Liver (tissue), 9 donors: ENCODE measurements around the gene KIFC3. TPM values are rescaled to one million over a fixed set of nuclear protein-coding genes. Genes with fewer than 3 reads are reported as not detected.

Experiments used
- DNase-seq: peaks from one replicate; pipeline ENCODE4 v3.0.0-alpha.2; 2017; ENCODE audit warnings: low spot score
- H3K27ac ChIP-seq, 2 donors: one replicate each; pipeline ENCODE4 v1.7.0; 2013; ENCODE audit warnings: inconsistent platforms in 2 of 2, low read length in 2 of 2, control low read depth in 1 of 2, low read depth in 1 of 2, mild to moderate bottlenecking in 1 of 2
- H3K27me3 ChIP-seq, 4 donors: one replicate each; pipeline versions ENCODE4 v1.6.1 to v1.7.0; 2013; ENCODE audit warnings: low read length in 3 of 4, inconsistent platforms in 1 of 4, mild to moderate bottlenecking in 1 of 4, moderate library complexity in 1 of 4; ENCODE audit not compliant: control insufficient read depth in 4 of 4, insufficient read depth in 4 of 4
- H3K36me3 ChIP-seq, 4 donors: one replicate each; pipeline versions ENCODE4 v1.6.1 to v1.7.0; 2013; ENCODE audit warnings: low read length in 3 of 4, mild to moderate bottlenecking in 3 of 4, low read depth in 1 of 4, moderate library complexity in 1 of 4; ENCODE audit not compliant: control insufficient read depth in 4 of 4, insufficient read depth in 3 of 4
- H3K4me1 ChIP-seq, 4 donors: one replicate each; pipeline versions ENCODE4 v1.6.1 to v1.7.0; 2013; ENCODE audit warnings: low read length in 3 of 4, mild to moderate bottlenecking in 3 of 4, moderate library complexity in 1 of 4; ENCODE audit not compliant: control insufficient read depth in 4 of 4, insufficient read depth in 4 of 4
- H3K4me3 ChIP-seq, 3 donors: one replicate each; pipeline versions ENCODE4 v1.6.1 to v1.7.0; 2013; ENCODE audit warnings: low read length in 3 of 3, control low read depth in 1 of 3, low read depth in 1 of 3, mild to moderate bottlenecking in 1 of 3
- H3K9ac ChIP-seq, 2 donors: one replicate each; pipeline ENCODE4 v1.7.0; 2013; ENCODE audit warnings: low read length in 2 of 2, mild to moderate bottlenecking in 2 of 2, moderate library complexity in 2 of 2, control low read depth in 1 of 2, low read depth in 1 of 2
- H3K9me3 ChIP-seq, 4 donors: one replicate each; pipeline versions ENCODE4 v1.6.1 to v1.7.0; 2013; ENCODE audit warnings: low read length in 3 of 4; ENCODE audit not compliant: control insufficient read depth in 4 of 4
- CTCF ChIP-seq: fragments of 150-350 bp; IDR thresholded peaks from 2 replicates; pipeline ENCODE4 v1.5.1; 2017; ENCODE audit warnings: improper control_type of control experiment, low read depth, low read length; ENCODE audit not compliant: missing input control
- EGR1 ChIP-seq, 2 donors: IDR thresholded peaks; 2 replicates each; pipeline ENCODE4 v1.6.1; 2016 to 2018; ENCODE audit warnings: antibody characterized with exemption in 2 of 2, low read depth in 2 of 2
- FOXA1 ChIP-seq: IDR thresholded peaks from 2 replicates; pipeline ENCODE4 v1.6.1; 2016; ENCODE audit warnings: antibody characterized with exemption
- FOXA2 ChIP-seq: IDR thresholded peaks from 2 replicates; pipeline ENCODE4 v1.6.1; 2016; ENCODE audit warnings: antibody characterized with exemption
- GABPA ChIP-seq, 2 donors: IDR thresholded peaks in 1 of 2; conservative IDR thresholded peaks in 1 of 2; 2 replicates each; pipeline ENCODE4 v1.6.1; 2016; ENCODE audit warnings: antibody characterized with exemption in 2 of 2, mild to moderate bottlenecking in 1 of 2, moderate library complexity in 1 of 2
- HNF4A ChIP-seq, 2 donors: conservative IDR thresholded peaks; 2 replicates each; pipeline ENCODE4 v1.6.1; 2016; ENCODE audit warnings: antibody characterized with exemption in 2 of 2, mild to moderate bottlenecking in 2 of 2
- HNF4G ChIP-seq: IDR thresholded peaks from 2 replicates; pipeline ENCODE4 v1.6.1; 2016; ENCODE audit warnings: antibody characterized with exemption
- RAD21 ChIP-seq, 2 donors: IDR thresholded peaks; 2 replicates each; pipeline ENCODE4 v1.6.1; 2016; ENCODE audit warnings: antibody characterized with exemption in 2 of 2, mild to moderate bottlenecking in 2 of 2
- RXRA ChIP-seq, 2 donors: IDR thresholded peaks; 2 replicates each; pipeline ENCODE4 v1.6.1; 2017 to 2018; ENCODE audit warnings: antibody characterized with exemption in 2 of 2, mild to moderate bottlenecking in 1 of 2
- SP1 ChIP-seq: IDR thresholded peaks from 2 replicates; pipeline ENCODE4 v1.6.1; 2018; ENCODE audit warnings: antibody characterized with exemption, mild to moderate bottlenecking
- TAF1 ChIP-seq: conservative IDR thresholded peaks from 2 replicates; pipeline ENCODE4 v1.6.1; 2016; ENCODE audit warnings: antibody characterized with exemption, mild to moderate bottlenecking
- YY1 ChIP-seq: IDR thresholded peaks from 2 replicates; pipeline ENCODE4 v1.6.1; 2016; ENCODE audit warnings: antibody characterized with exemption, mild to moderate bottlenecking
- ZBTB33 ChIP-seq: IDR thresholded peaks from 2 replicates; pipeline ENCODE4 v1.6.1; 2016; ENCODE audit warnings: antibody characterized with exemption
- WGBS: extraction: QIAGEN DNeasy Blood & Tissue Kit; methylation state at CpG from one replicate; pipeline ENCODE4 v1.1.7; 2013; 5-methylcytosine and 5-hydroxymethylcytosine counted together
- polyA plus RNA-seq, 2 donors: library from polyadenylated mRNA; stranded (reverse) in 1 of 2; unstranded in 1 of 2; fragments of 200-250 nt in 1 of 2; fragments of >200 nt in 1 of 2; fragmentation: Nextera tagmentation in 1 of 2; extraction: Ambion mirVana in 1 of 2; gene quantifications; one replicate each; pipeline versions ENCODE4 v1.2.1 to v1.2.3, GENCODE V29; 2013 to 2015
- total RNA-seq, 2 donors: library from RNA; depleted of rRNA; stranded (reverse); fragments of >200 nt; gene quantifications; one replicate each; pipeline ENCODE4 v1.2.3, GENCODE V29; 2014
- TF ChIP-seq, protein P1 (sequence below): IDR thresholded peaks from 2 replicates; pipeline ENCODE4 v1.6.1; 2016; ENCODE audit warnings: antibody characterized with exemption, mild to moderate bottlenecking
- TF ChIP-seq, protein P2 (sequence below): IDR thresholded peaks from 2 replicates; pipeline ENCODE4 v1.6.1; 2016; ENCODE audit warnings: antibody characterized with exemption
- TF ChIP-seq, protein P3 (sequence below): IDR thresholded peaks from 2 replicates; pipeline ENCODE4 v1.6.1; 2016; ENCODE audit warnings: antibody characterized with exemption
- donor health status: healthy.
- donor health status: healthy.
- donor health status: healthy.
- donor health status: healthy.
- donor health status: healthy.

The KIFC3 gene
- total and polyA plus RNA-seq, 4 donors: 16.5 to 103 (median 27.4) TPM

DNA sequence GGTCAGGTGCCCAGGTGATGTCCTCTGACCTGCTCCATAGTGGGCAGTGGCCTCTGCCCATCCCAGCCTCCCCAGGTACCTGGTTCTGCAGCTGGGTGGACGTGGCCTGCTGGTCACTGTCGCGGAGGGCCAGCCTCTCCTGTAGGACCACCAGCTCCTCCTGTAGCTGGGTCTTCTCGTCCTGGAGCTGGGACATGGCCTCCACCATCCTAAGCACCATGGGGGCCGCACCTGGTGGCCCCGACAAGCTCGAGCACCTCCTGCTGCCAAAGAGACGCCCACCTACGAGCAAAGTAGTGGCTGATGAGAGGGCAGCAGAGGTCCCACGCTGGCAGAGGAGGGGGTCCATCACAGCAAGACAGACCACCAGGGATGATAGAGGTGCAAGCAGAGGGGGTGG is 16.9 kb downstream of the KIFC3 start:
- H3K36me3 ChIP-seq: peaks cover 3 to 38% (median 12%) of the 10 kb centered on the region in 4 donors
- no peak for TF ChIP-seq GABPA (IDR thresholded peaks at IDR 0.05 in 1 of 2, conservative IDR thresholded peaks at IDR 0.05 in 1 of 2)
- TF ChIP-seq EGR1 (IDR thresholded peaks at IDR 0.05; ENCODE audit: low read depth in 2 of 2): no peak
- no peak for TF ChIP-seq SP1
- no peak for TF ChIP-seq HNF4G
- 95% methylated on average over 10 of the region's 10 CpGs for WGBS
- H3K9me3 ChIP-seq: no peaks in the 10 kb centered on the region
- peaks cover 6 to 28% (median 23%) of the 10 kb centered on the region in 4 donors for H3K4me1 ChIP-seq
- no peak for DNase-seq
- no peak overlapping the region for H3K9ac ChIP-seq
- H3K27me3 ChIP-seq: no peaks in the 10 kb centered on the region
- no peak overlapping the region for H3K27ac ChIP-seq
- H3K4me3 ChIP-seq: no peak overlapping the region

DNA sequence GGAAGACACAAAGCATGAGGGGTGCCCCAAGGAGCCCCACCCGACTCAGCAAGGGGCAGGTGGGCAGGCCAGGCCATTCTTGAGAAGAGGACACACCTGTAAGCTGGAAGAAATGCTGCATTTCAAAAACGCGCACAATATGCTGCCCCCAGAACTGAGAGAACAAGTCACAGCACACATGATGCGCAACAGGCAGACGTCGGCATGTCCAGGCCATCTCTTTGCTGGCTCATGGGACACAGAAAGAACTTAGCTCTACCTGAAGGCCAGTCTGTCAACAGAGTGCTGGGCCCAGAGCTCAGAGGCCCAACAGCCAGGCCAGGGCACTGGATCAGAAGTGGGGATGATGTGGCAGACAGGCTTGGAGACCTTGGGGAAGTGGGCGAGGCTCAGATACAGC is 18.0 kb downstream of the KIFC3 start:
- TF ChIP-seq FOXA1: no peak
- TF ChIP-seq GABPA (IDR thresholded peaks at IDR 0.05 in 1 of 2, conservative IDR thresholded peaks at IDR 0.05 in 1 of 2): no peak
- no peak for TF ChIP-seq YY1
- no peak for TF ChIP-seq FOXA2
- TF ChIP-seq RXRA (IDR thresholded peaks at IDR 0.05): no peak
- TF ChIP-seq RAD21 (IDR thresholded peaks at IDR 0.05): no peak
- TF ChIP-seq, protein P1, sequence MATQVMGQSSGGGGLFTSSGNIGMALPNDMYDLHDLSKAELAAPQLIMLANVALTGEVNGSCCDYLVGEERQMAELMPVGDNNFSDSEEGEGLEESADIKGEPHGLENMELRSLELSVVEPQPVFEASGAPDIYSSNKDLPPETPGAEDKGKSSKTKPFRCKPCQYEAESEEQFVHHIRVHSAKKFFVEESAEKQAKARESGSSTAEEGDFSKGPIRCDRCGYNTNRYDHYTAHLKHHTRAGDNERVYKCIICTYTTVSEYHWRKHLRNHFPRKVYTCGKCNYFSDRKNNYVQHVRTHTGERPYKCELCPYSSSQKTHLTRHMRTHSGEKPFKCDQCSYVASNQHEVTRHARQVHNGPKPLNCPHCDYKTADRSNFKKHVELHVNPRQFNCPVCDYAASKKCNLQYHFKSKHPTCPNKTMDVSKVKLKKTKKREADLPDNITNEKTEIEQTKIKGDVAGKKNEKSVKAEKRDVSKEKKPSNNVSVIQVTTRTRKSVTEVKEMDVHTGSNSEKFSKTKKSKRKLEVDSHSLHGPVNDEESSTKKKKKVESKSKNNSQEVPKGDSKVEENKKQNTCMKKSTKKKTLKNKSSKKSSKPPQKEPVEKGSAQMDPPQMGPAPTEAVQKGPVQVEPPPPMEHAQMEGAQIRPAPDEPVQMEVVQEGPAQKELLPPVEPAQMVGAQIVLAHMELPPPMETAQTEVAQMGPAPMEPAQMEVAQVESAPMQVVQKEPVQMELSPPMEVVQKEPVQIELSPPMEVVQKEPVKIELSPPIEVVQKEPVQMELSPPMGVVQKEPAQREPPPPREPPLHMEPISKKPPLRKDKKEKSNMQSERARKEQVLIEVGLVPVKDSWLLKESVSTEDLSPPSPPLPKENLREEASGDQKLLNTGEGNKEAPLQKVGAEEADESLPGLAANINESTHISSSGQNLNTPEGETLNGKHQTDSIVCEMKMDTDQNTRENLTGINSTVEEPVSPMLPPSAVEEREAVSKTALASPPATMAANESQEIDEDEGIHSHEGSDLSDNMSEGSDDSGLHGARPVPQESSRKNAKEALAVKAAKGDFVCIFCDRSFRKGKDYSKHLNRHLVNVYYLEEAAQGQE: no peak
- TF ChIP-seq SP1: no peak
- TF ChIP-seq, protein P2, sequence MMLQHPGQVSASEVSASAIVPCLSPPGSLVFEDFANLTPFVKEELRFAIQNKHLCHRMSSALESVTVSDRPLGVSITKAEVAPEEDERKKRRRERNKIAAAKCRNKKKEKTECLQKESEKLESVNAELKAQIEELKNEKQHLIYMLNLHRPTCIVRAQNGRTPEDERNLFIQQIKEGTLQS: no peak
- TF ChIP-seq, protein P3, sequence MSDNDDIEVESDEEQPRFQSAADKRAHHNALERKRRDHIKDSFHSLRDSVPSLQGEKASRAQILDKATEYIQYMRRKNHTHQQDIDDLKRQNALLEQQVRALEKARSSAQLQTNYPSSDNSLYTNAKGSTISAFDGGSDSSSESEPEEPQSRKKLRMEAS: no peak
- no peak for TF ChIP-seq TAF1
- no peak for TF ChIP-seq ZBTB33
- no peak for TF ChIP-seq CTCF
- no peak for TF ChIP-seq HNF4A (conservative IDR thresholded peaks at IDR 0.05)
- TF ChIP-seq EGR1 (IDR thresholded peaks at IDR 0.05; ENCODE audit: low read depth in 2 of 2): no peak
- 95% methylated on average over 7 of the region's 7 CpGs for WGBS
- H3K4me3 ChIP-seq: no peak overlapping the region
- H3K9me3 ChIP-seq: no peaks in the 10 kb centered on the region
- H3K9ac ChIP-seq: no peak overlapping the region
- no peak for DNase-seq
- no peaks in the 10 kb centered on the region for H3K27me3 ChIP-seq
- peaks cover 3 to 35% (median 11%) of the 10 kb centered on the region in 4 donors for H3K36me3 ChIP-seq
- H3K4me1 ChIP-seq: peaks cover 6 to 28% (median 23%) of the 10 kb centered on the region in 4 donors
- no peak overlapping the region for H3K27ac ChIP-seq
